GM18907 (cell line): Measurements from ENCODE around the gene THRB.
A peak's percentile ranks its signal among the peaks of the same experiment; 100 is the strongest.

ENCODE experiments used
- ATAC-seq: cut with Tn5 transposase; IDR thresholded peaks from one replicate; pipeline ENCODE4 v1.9.1; 2021; ENCODE audit warnings: mild to moderate bottlenecking, moderate library complexity; ENCODE audit not compliant: unreplicated experiment

The THRB gene

GRCh38 chr3:24157106-24157505, 337.5 kb downstream of the THRB start:
- no peak for ATAC-seq

GRCh38 chr3:24156466-24156865, 338.2 kb downstream of the THRB start:
- no peak for ATAC-seq

GRCh38 chr3:24155276-24155675, 339.4 kb downstream of the THRB start:
- no peak for ATAC-seq

- peak; percentile 27 for ATAC-seq
Measured at GRCh38 chr3:24154781-24155180, 339.9 kb downstream of the THRB start.

- peak; percentile 81 for ATAC-seq
Measured at GRCh38 chr3:24154013-24154695, 340.5 kb downstream of the THRB start.

- ATAC-seq, result no peak
Measured at GRCh38 chr3:24151594-24151993, 343.1 kb downstream of the THRB start.

GRCh38 chr3:24149032-24149431, 345.6 kb downstream of the THRB start:
- no peak for ATAC-seq

- ATAC-seq, result no peak
Measured at GRCh38 chr3:24145981-24146822, 348.4 kb downstream of the THRB start.

GRCh38 chr3:24145481-24145880, 349.2 kb downstream of the THRB start:
- no peak for ATAC-seq

- no peak for ATAC-seq
Measured at GRCh38 chr3:24142127-24142526, 352.5 kb downstream of the THRB start.

GRCh38 chr3:24141548-24141947, 353.1 kb downstream of the THRB start:
- no peak for ATAC-seq

GRCh38 chr3:24139463-24140412, 354.9 kb downstream of the THRB start:
- no peak for ATAC-seq

- ATAC-seq, result no peak
Measured at GRCh38 chr3:24138876-24139256, 355.8 kb downstream of the THRB start.

GRCh38 chr3:24137958-24138875, 356.4 kb downstream of the THRB start:
- no peak for ATAC-seq

- no peak for ATAC-seq
Measured at GRCh38 chr3:24137334-24137733, 357.3 kb downstream of the THRB start.

- no peak for ATAC-seq
Measured at GRCh38 chr3:24136624-24137310, 357.9 kb downstream of the THRB start.

- no peak for ATAC-seq
Measured at GRCh38 chr3:24135280-24135679, 359.4 kb downstream of the THRB start.

GRCh38 chr3:24133942-24134341, 360.7 kb downstream of the THRB start:
- no peak for ATAC-seq

- no peak for ATAC-seq
Measured at GRCh38 chr3:24133436-24133835, 361.2 kb downstream of the THRB start.

- ATAC-seq, result no peak
Measured at GRCh38 chr3:24129549-24129948, 365.1 kb downstream of the THRB start.
